Measurements from ENCODE around the gene GALNT16.

DNA sequence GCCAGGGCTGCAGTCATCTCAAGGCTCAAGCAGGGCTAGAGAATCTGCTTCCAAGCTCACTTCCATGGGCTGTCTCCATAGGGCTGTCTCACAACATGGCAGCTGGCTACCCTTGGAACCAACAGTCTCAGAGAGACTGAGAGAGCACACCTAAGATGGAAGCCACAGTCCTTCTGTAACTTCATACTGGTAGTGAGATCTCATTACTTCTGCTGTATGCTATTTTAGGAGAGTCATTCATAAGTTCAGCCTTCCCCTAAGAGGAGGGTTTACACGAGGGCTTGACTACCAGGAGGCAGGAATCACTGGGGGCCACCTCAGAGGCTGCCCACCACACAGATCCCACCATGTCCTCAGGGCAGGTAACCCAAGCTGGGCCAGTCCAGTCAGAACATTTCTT, 108.4 kb downstream of the GALNT16 start:
- TF ChIP-seq, protein P1, sequence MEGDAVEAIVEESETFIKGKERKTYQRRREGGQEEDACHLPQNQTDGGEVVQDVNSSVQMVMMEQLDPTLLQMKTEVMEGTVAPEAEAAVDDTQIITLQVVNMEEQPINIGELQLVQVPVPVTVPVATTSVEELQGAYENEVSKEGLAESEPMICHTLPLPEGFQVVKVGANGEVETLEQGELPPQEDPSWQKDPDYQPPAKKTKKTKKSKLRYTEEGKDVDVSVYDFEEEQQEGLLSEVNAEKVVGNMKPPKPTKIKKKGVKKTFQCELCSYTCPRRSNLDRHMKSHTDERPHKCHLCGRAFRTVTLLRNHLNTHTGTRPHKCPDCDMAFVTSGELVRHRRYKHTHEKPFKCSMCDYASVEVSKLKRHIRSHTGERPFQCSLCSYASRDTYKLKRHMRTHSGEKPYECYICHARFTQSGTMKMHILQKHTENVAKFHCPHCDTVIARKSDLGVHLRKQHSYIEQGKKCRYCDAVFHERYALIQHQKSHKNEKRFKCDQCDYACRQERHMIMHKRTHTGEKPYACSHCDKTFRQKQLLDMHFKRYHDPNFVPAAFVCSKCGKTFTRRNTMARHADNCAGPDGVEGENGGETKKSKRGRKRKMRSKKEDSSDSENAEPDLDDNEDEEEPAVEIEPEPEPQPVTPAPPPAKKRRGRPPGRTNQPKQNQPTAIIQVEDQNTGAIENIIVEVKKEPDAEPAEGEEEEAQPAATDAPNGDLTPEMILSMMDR (IDR thresholded peaks at IDR 0.05; ENCODE audit: low read depth, low read length), result no peak
- no peak for TF ChIP-seq POLR2A (IDR thresholded peaks at IDR 0.05; ENCODE audit: extremely low read depth, insufficient read length)

Measured in NB4 (cell line).